ENCODE results near the gene PRKAR1B.
"Not testable (repeated sequence)": the region's sequence is repeated elsewhere in the genome, so short reads cannot be mapped to it uniquely, and the experiment has no call there.

PRKAR1B gene

GRCh38 chr7:618539-619367 lies 108.3 kb downstream of the PRKAR1B start:
- no peak for TF ChIP-seq ZFX (IDR thresholded peaks at IDR 0.05)
- no peak for TF ChIP-seq CTCF (conservative IDR thresholded peaks at IDR 0.05)
- peak overlapping the region; percentile 92 for H3K27ac ChIP-seq

GRCh38 chr7:617614-618538 lies 109.2 kb downstream of the PRKAR1B start:
- TF ChIP-seq ZFX (IDR thresholded peaks at IDR 0.05): no peak
- no peak for TF ChIP-seq CTCF (conservative IDR thresholded peaks at IDR 0.05)
- H3K27ac ChIP-seq: peak overlapping the region; percentile 92

- TF ChIP-seq CTCF (conservative IDR thresholded peaks at IDR 0.05) (no peak), ZFX (IDR thresholded peaks at IDR 0.05) (no peak)
- H3K27ac ChIP-seq: no peak overlapping the region
Measured at GRCh38 chr7:613442-614140, 113.5 kb downstream of the PRKAR1B start.

GRCh38 chr7:611837-612236 lies 115.2 kb downstream of the PRKAR1B start:
- not testable (repeated sequence) for H3K27ac ChIP-seq

- H3K27ac ChIP-seq: no peak overlapping the region
Measured at GRCh38 chr7:611281-611810, 115.7 kb downstream of the PRKAR1B start.

GRCh38 chr7:610531-611280 lies 116.4 kb downstream of the PRKAR1B start:
- TF ChIP-seq ZFX (IDR thresholded peaks at IDR 0.05): no peak
- no peak overlapping the region for H3K27ac ChIP-seq

More at GRCh38 chr7:611281-611810, 115.7 kb downstream of the PRKAR1B start:
- TF ChIP-seq ZFX (IDR thresholded peaks at IDR 0.05) (no peak), CTCF (conservative IDR thresholded peaks at IDR 0.05) (no peak)

GRCh38 chr7:610141-610530 lies 116.9 kb downstream of the PRKAR1B start:
- TF ChIP-seq CTCF (conservative IDR thresholded peaks at IDR 0.05): no peak
- no peak for TF ChIP-seq ZFX (IDR thresholded peaks at IDR 0.05)
- no peak overlapping the region for H3K27ac ChIP-seq

Data from C4-2B (cell line).